OCI-LY7 (cell line): ENCODE results near the gene BCL7C. TPM values are rescaled to one million over a fixed set of nuclear protein-coding genes. Genes with fewer than 3 reads are reported as not detected.

Experiments used
- BruUV-seq: library from RNA; stranded (reverse); fragments of 400-500 nt; replicated peaks from 2 replicates; lab custom pipeline; 2021; lab: Mats Ljungman, UMichigan
- CTCF ChIA-PET: fragments of 300-600 bp; sonication (Branson Sonifier 250); formaldehyde crosslinking; loops from one replicate; lab custom pipeline; 2022; ENCODE audit warnings: antibody characterized with exemption; ENCODE audit not compliant: unreplicated experiment; lab: Charles Lee
- POLR2A ChIA-PET: fragments of 300-600 bp; sonication (Branson Sonifier 250); formaldehyde crosslinking; loops from one replicate; lab custom pipeline; 2022; ENCODE audit warnings: antibody characterized with exemption; lab: Charles Lee
- DNase-seq: peaks from one replicate; pipeline ENCODE4 v3.0.0-alpha.2; 2015; ENCODE audit warnings: low spot score
- H2AFZ ChIP-seq: fragments of 200-600 bp; sonication (generic), shearing (Covaris generic); 2 replicates; pipeline ENCODE4 v1.6.1; 2014; ENCODE audit warnings: mild to moderate bottlenecking, antibody characterized with exemption, low read length, moderate library complexity
- H3K27ac ChIP-seq: fragments of 200-600 bp; sonication (generic); 2 replicates; pipeline ENCODE4 v1.5.1; 2014; ENCODE audit warnings: mixed run types, low read depth, mild to moderate bottlenecking, moderate library complexity, low read length, inconsistent platforms; ENCODE audit not compliant: poor library complexity, severe bottlenecking
- H3K36me3 ChIP-seq: fragments of 200-600 bp; sonication (generic); 2 replicates; pipeline ENCODE4 v1.6.1; 2014; ENCODE audit warnings: mild to moderate bottlenecking, antibody characterized with exemption, low read length, moderate library complexity, mixed read lengths; ENCODE audit not compliant: insufficient read depth
- H3K4me1 ChIP-seq: fragments of 200-600 bp; sonication (generic); 2 replicates; pipeline ENCODE4 v1.5.1; 2014; ENCODE audit warnings: mild to moderate bottlenecking, low read length; ENCODE audit not compliant: insufficient read depth, poor library complexity, severe bottlenecking
- H3K4me2 ChIP-seq: fragments of 200-600 bp; sonication (generic); 2 replicates; pipeline ENCODE4 v1.6.1; 2014; ENCODE audit warnings: mild to moderate bottlenecking, low read length
- H3K4me3 ChIP-seq: fragments of 200-600 bp; sonication (generic); 2 replicates; pipeline ENCODE4 v1.5.1; 2014; ENCODE audit warnings: mild to moderate bottlenecking, low read depth, low read length; ENCODE audit not compliant: poor library complexity, severe bottlenecking
- H3K79me2 ChIP-seq: fragments of 200-600 bp; sonication (generic); 2 replicates; pipeline ENCODE4 v1.6.1; 2016; ENCODE audit warnings: low read depth, mild to moderate bottlenecking, low read length, moderate library complexity, mixed read lengths; ENCODE audit not compliant: insufficient read depth
- H3K9me2 ChIP-seq: fragments of 200-600 bp; sonication (generic); 2 replicates; pipeline ENCODE4 v1.6.1; 2016; ENCODE audit warnings: mild to moderate bottlenecking, low read length, mixed read lengths; ENCODE audit not compliant: insufficient read depth
- H3K9me3 ChIP-seq: fragments of 200-600 bp; sonication (generic); 2 replicates; pipeline ENCODE4 v1.6.1; 2014; ENCODE audit warnings: mild to moderate bottlenecking, mixed run types, low read length, mixed read lengths
- H4K20me1 ChIP-seq: fragments of 200-600 bp; sonication (generic); 2 replicates; pipeline ENCODE4 v1.6.1; 2014; ENCODE audit warnings: mild to moderate bottlenecking, antibody characterized with exemption, low read length, moderate library complexity, mixed read lengths; ENCODE audit not compliant: insufficient read depth
- CTCF ChIP-seq: fragments of 200-600 bp; sonication (generic); conservative IDR thresholded peaks from 2 replicates; pipeline ENCODE4 v1.5.1; 2014; ENCODE audit warnings: mild to moderate bottlenecking, antibody characterized with exemption, low read length, moderate library complexity, mixed read lengths
- EZH2phosphoT487 ChIP-seq: fragments of 200-600 bp; sonication (generic); IDR thresholded peaks from 2 replicates; pipeline ENCODE4 v1.6.1; 2018; ENCODE audit warnings: low read depth, borderline replicate concordance, mild to moderate bottlenecking, mixed run types, antibody characterized with exemption, low read length, moderate library complexity, mixed read lengths
- intact Hi-C: fragments of 100-400 bp; cut with micrococcal nuclease; formaldehyde crosslinking; loops from one replicate; pipeline ENCODE4 v1.10.0; 2022; ENCODE audit not compliant: unreplicated experiment
- total RNA-seq, 2 experiments: library from RNA; depleted of rRNA in 1 of 2; stranded (reverse); fragments of >200 nt in 1 of 2; shearing (Covaris generic) in 1 of 2; gene quantifications; 2 replicates each; pipeline ENCODE4 v1.2.3, GENCODE V29; 2014 to 2022

The BCL7C gene
- total RNA-seq, 2 experiments from 2014 or later: 11.0 to 17.8 TPM

- H3K9me2 ChIP-seq: no peaks in the 10 kb centered on the region
- DNase-seq: no peak
- no peaks in the 10 kb centered on the region for H3K79me2 ChIP-seq
- H3K36me3 ChIP-seq: peaks cover 20% of the 10 kb centered on the region; the same call in 1 of the 2 replicates
- CTCF ChIA-PET: no interaction called here
- POLR2A ChIA-PET: no interaction called here
- no peak overlapping the region for H2AFZ ChIP-seq
- BruUV-seq: no TSS peak
- H3K4me1 ChIP-seq: peaks cover 10% of the 10 kb centered on the region
- no peak overlapping the region for H3K4me2 ChIP-seq
- no peaks in the 10 kb centered on the region for H4K20me1 ChIP-seq
- no peak overlapping the region for H3K4me3 ChIP-seq
- TF ChIP-seq EZH2phosphoT487 (no peak), CTCF (no peak)
- H3K9me3 ChIP-seq: no peaks in the 10 kb centered on the region
- H3K27ac ChIP-seq: no peak overlapping the region
- intact Hi-C loops: no loop called here
Observed at GRCh38 chr16:30929167-30929566, 35.3 kb upstream of the BCL7C start.

GRCh38 chr16:30928390-30928789 lies 34.5 kb upstream of the BCL7C start:
- CTCF ChIA-PET: no interaction called here
- BruUV-seq: no TSS peak

More at GRCh38 chr16:30928390-30928789, 34.5 kb upstream of the BCL7C start:
- Histone ChIP-seq H3K9me3 (no peaks in the 10 kb centered on the region), H3K4me1 (peaks cover 10% of the 10 kb centered on the region), H3K79me2 (no peaks in the 10 kb centered on the region), H3K4me2 (no peak overlapping the region), H3K27ac (no peak overlapping the region), H4K20me1 (no peaks in the 10 kb centered on the region), H3K4me3 (no peak overlapping the region), H2AFZ (no peak overlapping the region), H3K36me3 (peaks cover 20% of the 10 kb centered on the region; the same call in 1 of the 2 replicates), H3K9me2 (no peaks in the 10 kb centered on the region)
- DNase-seq: no peak
- no peak for TF ChIP-seq EZH2phosphoT487
- TF ChIP-seq CTCF: no peak
- intact Hi-C loops: no loop called here
- POLR2A ChIA-PET: interaction anchor here (1.3 kb wide), 1 partner anchor 12 kb away, joined by 5 read pairs; no protein-coding TSS in a partner anchor
